Cardiac fibroblast (primary cell): ENCODE results near the gene ZNF574.

Experiments used
- DNase-seq, 2 donors: peaks; one replicate each; pipeline versions ENCODE4 v3.0.0 to v3.0.0-alpha.2; 2010; ENCODE audit warnings: low read depth in 2 of 2
- H3K4me3 ChIP-seq, 2 donors: replicated peaks in 1 of 2; 1 replicate in 1 of 2; 2 replicates in 1 of 2; pipeline ENCODE4 v1.5.1; 2011; ENCODE audit warnings: low read depth in 2 of 2, low read length in 2 of 2, mild to moderate bottlenecking in 2 of 2, moderate library complexity in 1 of 2
- CTCF ChIP-seq: IDR thresholded peaks from one replicate; pipeline ENCODE4 v1.5.1; 2011; ENCODE audit warnings: low read depth, mild to moderate bottlenecking, low read length, inconsistent platforms

Gene ZNF574

GRCh38 chr19:42075364-42075615 is 676 bp upstream of the ZNF574 start:
- H3K4me3 ChIP-seq, result peak overlapping the region; percentile 74 to 76
- DNase-seq, result peak in 1 of 2 donors; percentile 21
- no peak for TF ChIP-seq CTCF

- no peak for DNase-seq
- peak overlapping the region; percentile 83 to 92 for H3K4me3 ChIP-seq
- TF ChIP-seq CTCF, result no peak
Observed at GRCh38 chr19:42076380-42076944, 496 bp downstream of the ZNF574 start.

- no peak for DNase-seq
- no peak for TF ChIP-seq CTCF
- peak overlapping the region in 1 of 2 donors; percentile 92 for H3K4me3 ChIP-seq
Observed at GRCh38 chr19:42078058-42078457, 2.1 kb downstream of the ZNF574 start.

- H3K4me3 ChIP-seq, result no peak overlapping the region
- DNase-seq, result no peak
- TF ChIP-seq CTCF, result no peak
Observed at GRCh38 chr19:42078538-42079275, 2.7 kb downstream of the ZNF574 start.

GRCh38 chr19:42079276-42079669 is 3.3 kb downstream of the ZNF574 start:
- TF ChIP-seq CTCF, result no peak
- H3K4me3 ChIP-seq, result no peak overlapping the region
- DNase-seq, result no peak

- H3K4me3 ChIP-seq, result no peak overlapping the region
- DNase-seq, result no peak
- no peak for TF ChIP-seq CTCF
Observed at GRCh38 chr19:42079886-42080763, 4.2 kb downstream of the ZNF574 start.
